ENCODE measurements around the gene TMEM131L.
"Not testable (repeated sequence)": the region's sequence is repeated elsewhere in the genome, so short reads cannot be mapped to it uniquely, and the experiment has no call there.

TMEM131L gene

DNA sequence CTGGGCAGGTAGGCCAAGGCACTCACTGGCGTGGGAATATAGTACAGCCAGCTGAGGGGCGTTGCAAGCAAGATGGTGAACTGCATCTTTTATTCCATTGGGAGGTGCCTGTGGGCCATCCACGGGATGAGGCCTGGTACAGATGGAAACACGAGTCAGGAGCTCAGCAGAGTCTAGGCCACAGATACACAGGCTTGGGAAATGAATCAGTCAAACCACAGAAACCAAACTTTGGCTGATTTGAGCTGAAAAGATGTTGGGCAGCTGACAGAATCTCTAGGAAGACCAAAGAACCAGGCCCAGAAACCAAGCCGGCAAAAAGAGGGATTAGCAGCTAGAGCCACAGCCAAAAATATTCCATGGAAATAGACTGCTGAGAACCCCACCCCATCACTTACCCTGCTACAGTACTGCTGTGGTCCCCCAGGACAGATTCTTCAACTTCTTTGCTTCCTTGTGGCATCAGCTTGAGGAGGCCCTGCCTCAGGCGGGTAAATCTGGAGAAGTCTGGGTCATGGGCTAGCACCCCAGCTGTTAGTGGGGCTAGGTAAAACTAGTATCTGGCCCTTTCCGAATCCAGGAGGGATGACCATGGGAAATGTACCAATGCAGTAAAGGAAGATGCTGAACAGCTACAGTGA is 75.4 kb downstream of the TMEM131L start:
- no peak for DNase-seq (ENCODE audit: low read depth in 2 of 2)

- DNase-seq (ENCODE audit: low read depth in 2 of 2): no peak
Observed at GRCh38 chr4:153542131-153542530, 76.0 kb downstream of the TMEM131L start.

DNA sequence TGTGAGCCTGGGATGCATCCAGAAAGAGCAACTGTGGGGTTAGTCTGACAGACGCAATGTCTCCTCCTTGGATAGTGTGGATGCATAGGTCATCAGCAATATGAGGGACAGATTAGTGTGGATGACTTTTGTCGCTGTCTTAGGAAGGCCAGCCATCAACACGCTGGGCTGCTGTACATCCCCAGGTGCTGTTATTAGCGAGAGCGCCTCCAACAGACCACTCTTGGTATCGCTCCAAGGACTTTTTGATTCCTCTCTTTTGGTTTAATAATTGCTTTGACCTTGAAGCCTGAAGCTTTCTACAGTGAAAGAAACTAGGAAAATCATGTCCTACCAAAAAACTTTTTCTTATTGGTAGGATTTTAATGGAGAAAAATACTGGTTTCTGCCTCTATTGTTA is 76.7 kb downstream of the TMEM131L start:
- no peak for DNase-seq (ENCODE audit: low read depth in 2 of 2)

GRCh38 chr4:153543351-153543750 is 77.2 kb downstream of the TMEM131L start:
- no peak for DNase-seq (ENCODE audit: low read depth in 2 of 2)

GRCh38 chr4:153545822-153546221 is 79.7 kb downstream of the TMEM131L start:
- DNase-seq (ENCODE audit: low read depth in 2 of 2): no peak

- DNase-seq (ENCODE audit: low read depth in 2 of 2): no peak
Observed at GRCh38 chr4:153546280-153546679, 80.1 kb downstream of the TMEM131L start.

DNA sequence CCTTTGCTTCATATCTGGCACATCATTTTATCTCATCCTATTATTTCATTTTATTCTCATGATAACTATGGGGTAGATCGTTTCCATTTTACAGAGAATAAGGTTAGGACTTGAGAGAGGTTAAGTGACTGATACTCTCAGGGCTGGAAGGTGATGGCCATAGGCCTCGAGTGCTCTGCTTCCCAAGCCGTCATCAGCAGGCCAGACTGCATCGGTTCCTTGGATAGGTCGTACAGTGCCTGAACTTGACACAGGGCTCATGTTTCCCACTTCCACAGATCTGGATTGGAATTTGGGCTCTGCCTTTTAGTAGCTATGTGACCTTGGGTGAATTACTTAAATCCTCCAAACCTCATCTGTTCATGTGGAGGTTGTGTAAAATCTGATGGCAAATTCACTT is 81.4 kb downstream of the TMEM131L start:
- no peak for DNase-seq (ENCODE audit: low read depth in 2 of 2)

DNA sequence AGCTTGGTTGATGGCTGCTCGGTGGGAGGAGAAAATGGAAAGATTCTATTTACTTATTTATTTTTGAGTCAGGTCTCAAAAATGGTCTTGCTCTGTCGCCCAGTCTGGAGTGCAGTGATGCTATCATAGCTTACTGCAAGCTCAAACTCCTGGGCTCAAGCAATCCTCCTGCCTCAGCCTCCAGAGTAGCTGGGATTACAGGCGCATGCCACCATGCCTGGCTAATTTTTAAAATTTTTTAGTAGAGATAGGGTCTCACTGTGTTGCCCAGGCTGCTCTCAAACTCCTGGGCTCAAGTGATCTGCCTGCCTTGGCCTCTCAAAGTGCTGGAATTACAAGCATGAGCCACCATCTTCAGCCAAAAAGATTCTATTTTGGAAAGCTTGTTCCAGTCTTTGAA is 82.7 kb downstream of the TMEM131L start:
- not testable (repeated sequence) for DNase-seq (ENCODE audit: low read depth in 2 of 2)

GRCh38 chr4:153549405-153549804 is 83.2 kb downstream of the TMEM131L start:
- DNase-seq (ENCODE audit: low read depth in 2 of 2): no peak

GRCh38 chr4:153553155-153553818 is 87.1 kb downstream of the TMEM131L start:
- DNase-seq (ENCODE audit: low read depth in 2 of 2): no peak

GRCh38 chr4:153553819-153554170 is 87.6 kb downstream of the TMEM131L start:
- DNase-seq (ENCODE audit: low read depth in 2 of 2): no peak

- DNase-seq (ENCODE audit: low read depth in 2 of 2): no peak
Observed at GRCh38 chr4:153555730-153556434, 89.7 kb downstream of the TMEM131L start.

DNA sequence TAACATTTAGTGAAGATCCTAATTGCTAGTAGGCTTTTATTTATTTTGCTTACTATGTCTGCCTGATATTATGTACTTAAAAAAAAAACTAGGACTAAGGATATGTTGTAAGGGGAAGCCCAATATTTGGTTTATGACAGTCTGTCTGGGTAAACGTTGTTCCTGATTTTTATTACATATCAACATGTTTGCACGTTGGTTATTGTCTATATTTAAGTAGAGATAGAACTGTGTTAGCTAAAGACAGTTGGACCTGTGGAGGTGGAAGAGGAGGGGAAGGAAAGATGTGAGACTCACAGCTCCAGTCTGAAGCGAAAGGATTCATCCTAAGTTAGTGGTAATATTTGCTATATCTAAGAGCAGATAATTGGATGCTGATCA is 90.3 kb downstream of the TMEM131L start:
- no peak for DNase-seq (ENCODE audit: low read depth in 2 of 2)

DNA sequence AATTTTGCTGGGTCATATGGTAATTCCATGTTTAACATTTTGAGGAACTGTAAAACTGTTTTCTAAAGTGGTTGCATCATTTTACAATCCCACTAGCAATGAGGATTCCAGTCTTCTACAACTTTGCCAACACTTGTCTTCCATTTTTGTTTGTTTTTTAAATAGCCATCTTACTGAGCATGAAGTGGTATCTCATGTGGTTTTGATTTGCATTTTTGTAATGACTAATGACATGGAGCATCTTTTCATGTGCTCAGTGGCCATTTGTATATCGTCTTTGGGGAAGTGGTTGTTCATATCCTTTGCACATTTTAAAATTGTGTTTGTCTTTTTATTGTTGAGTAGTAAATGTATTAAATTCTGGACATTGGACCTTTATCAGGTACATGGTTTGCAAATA is 94.7 kb downstream of the TMEM131L start:
- no peak for DNase-seq (ENCODE audit: low read depth in 2 of 2)

GRCh38 chr4:153564630-153565525 is 98.7 kb downstream of the TMEM131L start:
- no peak for DNase-seq (ENCODE audit: low read depth in 2 of 2)

DNA sequence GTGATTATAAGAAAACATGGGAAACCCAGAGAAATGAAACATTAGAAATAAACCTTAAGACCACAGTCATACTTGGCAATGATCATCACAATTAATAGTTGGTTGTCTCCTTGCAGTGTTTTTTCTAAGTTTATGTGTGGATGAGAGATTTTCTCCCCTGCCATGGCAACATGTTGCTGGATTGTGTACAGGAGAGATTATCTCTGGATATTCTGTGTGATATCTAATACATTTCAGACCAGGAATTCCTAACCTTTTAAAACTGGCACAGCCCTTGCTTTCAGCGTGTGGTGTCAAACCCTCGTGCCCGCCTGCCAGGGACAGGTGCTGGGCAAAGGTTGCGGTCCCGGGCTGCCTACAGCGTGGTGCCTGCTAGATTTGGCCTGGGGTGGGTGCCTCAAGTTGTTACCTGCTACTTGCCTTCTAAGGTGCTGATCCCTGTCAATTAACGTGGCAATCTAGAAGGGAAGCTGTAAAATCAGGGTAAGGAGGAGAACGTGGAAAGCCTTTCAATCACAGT is 100.5 kb downstream of the TMEM131L start:
- DNase-seq (ENCODE audit: low read depth in 2 of 2): no peak

GRCh38 chr4:153567660-153568059 is 101.5 kb downstream of the TMEM131L start:
- DNase-seq (ENCODE audit: low read depth in 2 of 2): not testable (repeated sequence)

GRCh38 chr4:153570228-153570973 is 104.2 kb downstream of the TMEM131L start:
- no peak for DNase-seq (ENCODE audit: low read depth in 2 of 2)

- DNase-seq (ENCODE audit: low read depth in 2 of 2): no peak
Observed at GRCh38 chr4:153571006-153571545, 104.9 kb downstream of the TMEM131L start.

DNA sequence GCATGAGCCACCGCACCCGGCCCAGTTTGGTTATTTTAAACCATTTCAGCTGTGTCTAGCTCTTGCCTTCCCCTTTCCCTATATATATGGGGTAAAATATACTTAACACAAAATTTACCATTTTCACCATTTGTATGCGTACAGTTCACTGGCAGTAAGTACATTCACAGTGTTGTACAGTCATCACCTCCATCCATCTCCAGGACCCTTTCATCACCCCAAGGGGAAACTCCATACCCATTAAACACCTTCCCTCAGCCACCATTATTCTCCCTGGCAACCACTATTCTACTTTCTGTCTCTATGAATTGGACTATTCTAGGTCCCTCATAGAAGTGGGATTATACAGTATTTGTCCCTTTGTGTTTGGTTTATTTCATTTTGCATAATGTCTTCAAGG is 106.4 kb downstream of the TMEM131L start:
- no peak for DNase-seq (ENCODE audit: low read depth in 2 of 2)

- DNase-seq (ENCODE audit: low read depth in 2 of 2): no peak
Observed at GRCh38 chr4:153573221-153573620, 107.1 kb downstream of the TMEM131L start.
